HUES64 (cell line): Measurements from ENCODE around the gene DSN1. TPM values are rescaled to one million over a fixed set of nuclear protein-coding genes. Genes with fewer than 3 reads are reported as not detected.

Experiments
- H3K27ac ChIP-seq: 2 replicates; pipeline ENCODE4 v1.7.0; 2013; ENCODE audit warnings: low read depth, low read length, inconsistent platforms
- H3K27me3 ChIP-seq: 2 replicates; pipeline ENCODE4 v1.6.1; 2013; ENCODE audit warnings: mild to moderate bottlenecking, low read length; ENCODE audit not compliant: insufficient read depth
- H3K36me3 ChIP-seq: 2 replicates; pipeline ENCODE4 v1.6.1; 2013; ENCODE audit warnings: mild to moderate bottlenecking, low read length; ENCODE audit not compliant: insufficient read depth
- H3K4me1 ChIP-seq: 2 replicates; pipeline ENCODE4 v1.6.1; 2013; ENCODE audit warnings: mild to moderate bottlenecking, low read length, moderate library complexity; ENCODE audit not compliant: insufficient read depth
- H3K4me3 ChIP-seq: 2 replicates; pipeline ENCODE4 v1.5.1; 2013; ENCODE audit warnings: mild to moderate bottlenecking, low read length, moderate library complexity
- H3K9ac ChIP-seq: 2 replicates; pipeline ENCODE4 v1.6.1; 2013; ENCODE audit warnings: mild to moderate bottlenecking, low read depth, low read length
- H3K9me3 ChIP-seq: 2 replicates; pipeline ENCODE4 v1.6.1; 2013; ENCODE audit warnings: low read depth, low read length; ENCODE audit not compliant: insufficient read depth
- WGBS: fragments of 150-250, 120-280 bp; methylation state at CpG from one replicate; pipeline ENCODE4 v1.1.7; 2013; ENCODE audit warnings: missing lambda C conversion rate; 5-methylcytosine and 5-hydroxymethylcytosine counted together
- polyA plus RNA-seq, 2 experiments: library from polyadenylated mRNA; stranded (reverse); fragments of 50-300 nt; gene quantifications; one replicate each; pipeline ENCODE4 v1.2.3, GENCODE V29; 2013

Gene DSN1, protein sequence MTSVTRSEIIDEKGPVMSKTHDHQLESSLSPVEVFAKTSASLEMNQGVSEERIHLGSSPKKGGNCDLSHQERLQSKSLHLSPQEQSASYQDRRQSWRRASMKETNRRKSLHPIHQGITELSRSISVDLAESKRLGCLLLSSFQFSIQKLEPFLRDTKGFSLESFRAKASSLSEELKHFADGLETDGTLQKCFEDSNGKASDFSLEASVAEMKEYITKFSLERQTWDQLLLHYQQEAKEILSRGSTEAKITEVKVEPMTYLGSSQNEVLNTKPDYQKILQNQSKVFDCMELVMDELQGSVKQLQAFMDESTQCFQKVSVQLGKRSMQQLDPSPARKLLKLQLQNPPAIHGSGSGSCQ
- polyA plus RNA-seq (2013, experiment 1 of 2) = 20.7 TPM
- polyA plus RNA-seq (2013, experiment 2 of 2) = 20.2 TPM

DNA sequence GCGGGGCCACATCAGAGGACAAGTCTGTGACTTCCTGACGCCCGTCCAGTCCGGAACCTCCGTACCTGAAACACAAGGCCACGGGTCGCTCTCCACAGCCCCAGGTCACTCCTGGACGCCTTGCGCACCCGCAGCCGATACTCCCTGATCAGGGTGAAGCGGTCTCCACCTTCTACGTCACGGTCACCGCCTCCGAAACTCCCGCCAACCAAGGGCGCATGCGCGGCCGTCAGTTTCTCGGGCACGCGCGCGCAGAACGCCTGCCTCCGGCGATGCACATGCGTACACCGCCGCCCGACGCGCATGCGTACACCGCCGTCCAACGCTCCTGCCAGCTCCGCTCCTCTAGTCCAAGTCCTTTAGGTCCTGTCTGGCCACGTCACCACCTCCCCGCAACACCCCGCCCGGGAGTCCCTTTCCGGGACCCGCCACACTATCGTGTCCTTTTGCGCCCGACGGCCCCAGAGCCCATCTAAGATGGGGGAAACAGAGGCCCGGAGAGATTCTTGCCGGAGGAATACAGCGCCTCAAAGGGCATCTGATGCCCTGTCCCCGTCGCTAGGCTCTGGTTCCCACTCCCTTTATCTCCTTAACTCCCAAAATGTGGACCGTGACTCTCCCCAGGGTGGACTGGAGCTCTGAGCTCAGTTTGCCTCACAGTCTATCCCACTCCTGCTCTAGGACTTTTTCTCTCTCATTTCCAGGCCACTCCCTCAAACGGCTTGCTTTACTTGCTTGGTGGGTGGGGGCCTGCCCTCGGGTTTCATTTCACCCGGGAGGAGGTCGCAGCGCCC is at the start of gene DSN1:
TSS of gene DSN1 (minus strand) at position 167 of the 794 bp plus-strand sequence. CDS start 2,305 bp downstream, outside the sequence.
- Histone ChIP-seq H3K27me3 (no peaks in the 10 kb centered on the region), H3K36me3 (peaks cover 23% of the 10 kb centered on the region), H3K4me1 (peaks cover 2% of the 10 kb centered on the region; the same call in 1 of the 2 replicates), H3K9ac (peak within 1 kb of the TSS; percentile 87), H3K4me3 (peak within 1 kb of the TSS; percentile 89), H3K27ac (peak within 1 kb of the TSS; percentile 89), H3K9me3 (no peaks in the 10 kb centered on the region)
- WGBS = under 1% methylated on average over 61 of the region's 61 CpGs

DNA sequence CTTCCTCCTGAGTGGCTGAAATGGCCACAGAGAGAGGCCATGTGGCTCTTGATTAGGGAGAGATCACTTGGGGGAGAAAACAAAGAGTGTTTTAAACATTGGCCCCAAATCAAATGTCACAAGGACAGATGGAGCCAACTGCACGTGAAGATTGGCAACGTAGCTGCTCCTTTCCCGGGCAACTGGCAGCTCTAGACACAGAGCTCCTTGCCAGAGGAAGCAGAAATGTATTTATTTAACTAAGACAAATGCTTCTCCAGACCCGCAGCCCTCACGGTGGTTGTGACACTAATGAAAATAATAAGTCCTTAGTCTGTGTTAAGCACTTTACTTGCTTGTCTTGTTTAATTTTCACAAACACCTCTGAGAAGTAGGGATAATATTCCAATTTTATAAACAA is 49.6 kb upstream of the DSN1 start:
- Histone ChIP-seq H3K4me3 (no peak overlapping the region), H3K27me3 (no peaks in the 10 kb centered on the region), H3K36me3 (peaks cover 24% of the 10 kb centered on the region), H3K9ac (no peak overlapping the region), H3K4me1 (peaks cover 23% of the 10 kb centered on the region), H3K27ac (no peak overlapping the region), H3K9me3 (no peaks in the 10 kb centered on the region)
- 93% methylated on average over 5 of the region's 5 CpGs for WGBS

DNA sequence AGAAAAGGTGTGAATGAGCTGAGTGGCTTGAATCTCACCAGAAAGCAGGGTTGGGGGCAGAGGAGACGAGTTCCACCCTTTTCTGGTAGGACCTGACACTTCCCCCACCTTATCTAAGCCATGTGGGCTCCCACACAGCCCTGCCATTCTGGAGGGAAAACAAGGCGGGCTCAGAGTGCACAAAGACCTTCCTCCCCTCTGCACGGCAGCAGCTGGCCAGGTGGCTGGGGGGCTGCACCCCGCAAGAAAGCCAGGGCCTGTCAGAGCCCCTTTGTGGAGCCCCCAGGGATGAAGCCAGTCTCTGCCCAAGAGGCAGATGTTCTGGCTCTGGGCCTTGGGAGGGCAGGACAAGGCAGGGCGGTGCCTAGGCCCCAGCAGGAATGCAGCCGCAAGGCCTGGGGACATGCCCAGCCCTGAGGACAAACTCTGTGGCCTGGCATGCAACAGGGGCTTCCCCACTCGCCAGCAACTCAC is 48.4 kb upstream of the DSN1 start:
- H3K4me1 ChIP-seq = peaks cover 23% of the 10 kb centered on the region

DNA sequence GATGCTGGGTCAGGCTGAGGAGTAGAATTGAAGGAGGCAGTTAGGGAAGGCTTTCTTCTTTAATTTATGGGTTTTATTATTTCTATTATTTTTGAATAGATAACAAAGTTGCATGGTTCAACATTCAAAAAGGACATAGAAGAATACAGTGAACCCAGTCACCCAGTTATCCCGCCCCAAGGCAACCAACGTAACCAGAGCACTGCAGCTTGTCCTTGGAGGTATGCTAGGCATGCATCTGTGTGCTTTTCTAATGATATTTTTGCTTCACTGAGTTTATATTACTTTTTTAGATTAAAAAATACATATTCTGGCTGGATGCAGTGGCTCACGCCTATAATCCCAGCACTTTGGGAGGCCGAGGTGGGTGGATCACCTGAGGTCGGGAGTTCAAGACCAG is 47.4 kb upstream of the DSN1 start:
- H3K4me1 ChIP-seq = peaks cover 23% of the 10 kb centered on the region
- H3K27me3 ChIP-seq = no peaks in the 10 kb centered on the region
- no peak overlapping the region for H3K27ac ChIP-seq
- H3K9me3 ChIP-seq = no peaks in the 10 kb centered on the region
- peaks cover 25% of the 10 kb centered on the region for H3K36me3 ChIP-seq
- no peak overlapping the region for H3K4me3 ChIP-seq
- H3K9ac ChIP-seq = no peak overlapping the region
- whole genome bisulfite sequencing = 93% methylated on average over 5 of the region's 5 CpGs

More for the DNA sequence above, 48.4 kb upstream of the DSN1 start:
- H3K27me3 ChIP-seq = no peaks in the 10 kb centered on the region
- no peaks in the 10 kb centered on the region for H3K9me3 ChIP-seq
- WGBS = 67% methylated on average over 7 of the region's 7 CpGs
- H3K36me3 ChIP-seq = peaks cover 23% of the 10 kb centered on the region
- H3K9ac ChIP-seq = peak overlapping the region; percentile 41; the same call in 1 of the 2 replicates
- H3K4me3 ChIP-seq = no peak overlapping the region
- H3K27ac ChIP-seq = peak overlapping the region; percentile 41; the same call in 1 of the 2 replicates

DNA sequence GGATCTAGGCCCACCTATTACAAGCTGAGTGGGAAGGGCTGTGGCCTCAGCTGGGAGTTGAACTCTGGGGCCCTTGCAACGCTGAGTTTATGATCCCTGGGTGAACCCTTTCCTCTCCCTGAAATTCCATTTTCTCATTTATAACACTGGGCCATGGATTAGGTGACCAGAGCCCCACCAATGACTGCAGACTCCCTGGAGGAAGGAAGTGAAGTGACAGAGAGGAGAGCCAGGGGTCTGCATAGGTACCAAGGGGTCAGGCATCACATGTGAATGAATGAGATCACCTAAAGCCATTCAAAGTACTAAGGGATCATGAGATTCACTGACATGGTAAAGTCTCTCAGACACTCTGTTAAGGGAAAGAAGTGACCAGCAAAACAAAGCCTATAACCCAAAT is 46.5 kb upstream of the DSN1 start:
- Histone ChIP-seq H3K9me3 (no peaks in the 10 kb centered on the region), H3K27me3 (no peaks in the 10 kb centered on the region), H3K4me1 (peaks cover 23% of the 10 kb centered on the region), H3K4me3 (no peak overlapping the region), H3K9ac (no peak overlapping the region), H3K27ac (peak overlapping the region; percentile 29; the same call in 1 of the 2 replicates), H3K36me3 (peaks cover 30% of the 10 kb centered on the region)
- 69% methylated on average over 1 of the region's 1 CpG for WGBS

DNA sequence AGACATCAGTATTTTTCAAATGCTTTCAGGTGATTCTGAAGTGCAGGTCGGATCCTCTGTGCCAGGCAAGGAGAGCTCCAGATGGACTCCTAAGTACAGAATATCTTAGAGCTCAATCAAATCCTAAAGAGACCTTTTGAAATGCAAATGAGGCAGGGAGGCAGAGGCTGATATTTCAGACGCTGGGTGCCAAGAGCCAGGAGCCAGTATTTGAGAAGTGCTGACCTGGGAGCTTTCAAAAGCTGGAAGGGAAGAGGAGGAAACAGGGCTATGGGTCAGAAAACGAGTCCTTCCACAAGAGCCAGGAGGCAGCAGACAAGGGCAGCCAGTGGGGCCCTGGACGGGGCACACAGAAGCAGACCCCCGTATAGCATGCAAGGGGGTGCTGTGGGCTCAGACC is 46.1 kb upstream of the DSN1 start:
- Histone ChIP-seq H3K9ac (no peak overlapping the region), H3K27ac (peak overlapping the region; percentile 29; the same call in 1 of the 2 replicates), H3K27me3 (no peaks in the 10 kb centered on the region), H3K36me3 (peaks cover 34% of the 10 kb centered on the region), H3K9me3 (no peaks in the 10 kb centered on the region), H3K4me3 (no peak overlapping the region), H3K4me1 (peaks cover 23% of the 10 kb centered on the region)
- WGBS = 27% methylated on average over 5 of the region's 5 CpGs

DNA sequence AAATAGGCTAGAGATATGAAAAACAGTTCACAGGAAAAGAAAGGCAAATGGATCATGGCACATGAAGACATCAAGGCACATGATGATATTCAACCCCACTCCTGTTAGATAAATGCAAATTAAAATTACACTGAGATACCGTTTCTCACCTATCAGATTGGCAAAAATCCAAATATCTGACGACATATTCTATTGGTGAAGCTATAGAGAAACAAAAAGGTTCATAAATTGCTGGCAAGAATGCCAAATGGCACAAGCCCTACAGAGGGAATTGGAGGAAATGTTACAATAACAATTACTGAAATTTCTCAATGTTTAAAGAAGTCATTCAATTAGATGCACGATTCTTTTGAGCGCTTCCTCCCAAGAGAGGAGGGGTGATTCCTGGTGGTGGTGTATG is 45.3 kb upstream of the DSN1 start:
- Histone ChIP-seq H3K27me3 (no peaks in the 10 kb centered on the region), H3K4me1 (peaks cover 23% of the 10 kb centered on the region), H3K9me3 (no peaks in the 10 kb centered on the region), H3K9ac (no peak overlapping the region), H3K36me3 (peaks cover 36% of the 10 kb centered on the region), H3K27ac (no peak overlapping the region), H3K4me3 (no peak overlapping the region)
- 99% methylated on average over 4 of the region's 4 CpGs for WGBS

DNA sequence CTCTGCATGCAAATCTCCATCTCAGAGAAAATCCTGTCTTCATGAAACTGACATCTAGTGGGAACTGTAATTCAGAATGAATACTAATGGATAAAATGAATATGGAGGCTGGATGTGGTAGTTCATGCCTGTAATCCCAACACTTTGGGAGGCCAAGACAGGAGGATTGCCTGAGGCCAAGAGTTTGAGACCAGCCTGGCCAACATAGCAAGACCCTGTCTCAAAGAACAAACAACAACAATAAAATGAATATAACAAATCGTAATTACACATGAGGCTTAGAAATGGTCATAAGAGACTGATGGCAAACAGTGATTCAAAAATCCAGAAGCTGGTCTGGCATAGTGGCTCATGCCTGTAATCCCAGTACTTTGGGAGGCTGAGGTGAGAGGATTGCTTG is 44.6 kb upstream of the DSN1 start:
- no peaks in the 10 kb centered on the region for H3K9me3 ChIP-seq
- WGBS = 91% methylated on average over 1 of the region's 1 CpG
- H3K9ac ChIP-seq = no peak overlapping the region
- no peaks in the 10 kb centered on the region for H3K27me3 ChIP-seq
- no peak overlapping the region for H3K4me3 ChIP-seq
- peaks cover 37% of the 10 kb centered on the region for H3K36me3 ChIP-seq
- no peak overlapping the region for H3K27ac ChIP-seq
- peaks cover 23% of the 10 kb centered on the region for H3K4me1 ChIP-seq

DNA sequence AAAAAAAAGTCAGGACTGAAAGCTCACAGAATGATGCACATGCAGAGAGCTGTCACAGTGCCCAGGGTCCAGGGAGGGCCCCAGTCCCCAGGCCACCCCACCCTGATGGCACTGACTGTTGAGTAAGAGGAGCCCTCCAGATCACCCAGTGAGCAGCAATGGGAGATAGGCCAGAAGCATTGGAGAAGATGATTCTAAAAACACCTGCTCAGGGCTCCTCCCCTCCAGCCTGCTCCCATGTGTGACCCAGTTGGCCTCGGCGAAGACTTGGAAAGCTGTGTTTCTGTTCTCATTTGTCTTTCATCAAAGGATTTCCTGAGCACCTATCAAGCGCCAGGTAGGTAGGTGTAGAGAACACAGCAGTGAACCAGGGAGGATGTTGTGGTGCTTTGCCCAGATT is 43.9 kb upstream of the DSN1 start:
- Histone ChIP-seq H3K27me3 (no peaks in the 10 kb centered on the region), H3K4me3 (no peak overlapping the region), H3K4me1 (peaks cover 23% of the 10 kb centered on the region), H3K9ac (no peak overlapping the region), H3K9me3 (no peaks in the 10 kb centered on the region), H3K36me3 (peaks cover 42% of the 10 kb centered on the region), H3K27ac (no peak overlapping the region)
- 95% methylated on average over 3 of the region's 3 CpGs for WGBS

DNA sequence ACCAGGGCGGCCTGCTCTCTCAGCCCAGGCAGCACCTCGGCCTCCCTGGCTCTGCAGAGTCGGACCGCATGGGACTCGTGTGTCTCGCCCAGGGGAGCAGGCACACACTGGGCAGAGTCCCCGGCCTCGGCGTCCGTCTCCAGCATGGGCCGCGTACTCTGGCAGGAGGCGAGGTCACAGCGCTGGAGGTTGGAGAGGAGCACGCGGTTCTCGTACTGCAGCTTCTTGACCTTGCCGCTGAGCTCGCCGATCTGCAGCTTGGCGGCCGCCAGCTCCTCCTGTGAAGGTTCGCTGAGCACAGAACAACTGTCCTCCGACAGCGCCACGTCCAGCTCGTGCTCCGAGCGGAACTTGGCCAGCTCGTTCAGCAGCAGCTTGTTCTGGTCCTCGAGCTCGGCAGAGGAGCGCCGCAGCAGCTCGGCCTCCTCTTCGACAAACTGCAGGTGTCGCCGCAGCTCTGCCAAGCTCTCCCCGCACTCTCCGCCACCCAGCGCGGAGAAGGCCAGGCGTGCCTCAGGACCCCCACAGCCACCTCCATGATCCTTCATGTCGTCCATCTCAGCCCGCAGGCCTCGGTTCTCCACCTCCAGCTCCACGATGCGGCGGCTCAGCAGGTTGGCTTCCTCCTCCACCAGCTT is 42.0 kb upstream of the DSN1 start:
- H3K4me3 ChIP-seq = no peak overlapping the region
- no peaks in the 10 kb centered on the region for H3K27me3 ChIP-seq
- H3K36me3 ChIP-seq = peaks cover 57% of the 10 kb centered on the region
- no peak overlapping the region for H3K27ac ChIP-seq
- H3K9me3 ChIP-seq = no peaks in the 10 kb centered on the region
- peaks cover 15% of the 10 kb centered on the region for H3K4me1 ChIP-seq
- 95% methylated on average over 49 of the region's 49 CpGs for WGBS
- H3K9ac ChIP-seq = peak overlapping the region; percentile 9; the same call in 1 of the 2 replicates
